ENCODE results near the gene OTULIN.

OTULIN gene

GRCh38 chr5:14743601-14744295 lies 79.2 kb downstream of the OTULIN start:
- no peak for DNase-seq (ENCODE audit: low spot score)

- DNase-seq (ENCODE audit: low spot score) = no peak
Observed at GRCh38 chr5:14744296-14745187, 80.0 kb downstream of the OTULIN start.

- DNase-seq (ENCODE audit: low spot score) = no peak
Observed at GRCh38 chr5:14745188-14745563, 80.7 kb downstream of the OTULIN start.

- no peak for DNase-seq (ENCODE audit: low spot score)
Observed at GRCh38 chr5:14745753-14746152, 81.2 kb downstream of the OTULIN start.

GRCh38 chr5:14748180-14748900 lies 83.8 kb downstream of the OTULIN start:
- no peak for DNase-seq (ENCODE audit: low spot score)

Measured in ecto neural progenitor cell (in vitro differentiated cells).